ENCODE data around the gene YEATS4. TPM values are rescaled to one million over a fixed set of nuclear protein-coding genes. Genes with fewer than 3 reads are reported as not detected.

YEATS4 gene
- total RNA-seq, 1 experiment from 2014 or later, result 42.6 TPM

DNA sequence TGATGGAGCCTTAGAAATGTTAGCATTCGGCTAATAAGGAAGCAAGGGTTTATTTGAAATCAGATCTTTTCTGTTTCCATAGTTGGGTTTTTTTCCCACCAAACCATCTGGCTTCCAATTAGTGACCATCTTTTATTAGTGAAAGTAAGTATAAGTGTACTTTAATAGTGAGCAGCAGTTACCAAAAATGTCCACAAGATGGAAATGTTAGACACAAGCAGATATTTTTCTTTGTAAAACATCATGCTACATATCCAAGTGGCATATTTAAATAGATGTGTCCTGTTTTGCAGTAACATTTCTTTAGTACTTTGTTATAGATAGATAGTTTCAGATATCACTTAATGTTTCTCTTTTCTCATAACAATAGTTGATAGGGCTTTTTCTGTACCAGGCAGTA lies 28.8 kb downstream of the YEATS4 start:
- H3K4me3 ChIP-seq (ENCODE audit: low read depth, low read length), result no peak overlapping the region
- H3K4me1 Mint-ChIP-seq (ENCODE audit: low read depth, unreplicated experiment), result peaks cover 15% of the 10 kb centered on the region
- DNase-seq, result peak in 1 of 2 experiments; percentile 50
- H3K9me3 Mint-ChIP-seq (ENCODE audit: unreplicated experiment), result no peaks in the 10 kb centered on the region
- no peaks in the 10 kb centered on the region for H3K27me3 Mint-ChIP-seq (ENCODE audit: insufficient read depth, unreplicated experiment)
- no peak overlapping the region for H3K4me3 Mint-ChIP-seq (ENCODE audit: unreplicated experiment)
- peaks cover 34% of the 10 kb centered on the region for H3K4me1 ChIP-seq
- TF ChIP-seq, protein P1, sequence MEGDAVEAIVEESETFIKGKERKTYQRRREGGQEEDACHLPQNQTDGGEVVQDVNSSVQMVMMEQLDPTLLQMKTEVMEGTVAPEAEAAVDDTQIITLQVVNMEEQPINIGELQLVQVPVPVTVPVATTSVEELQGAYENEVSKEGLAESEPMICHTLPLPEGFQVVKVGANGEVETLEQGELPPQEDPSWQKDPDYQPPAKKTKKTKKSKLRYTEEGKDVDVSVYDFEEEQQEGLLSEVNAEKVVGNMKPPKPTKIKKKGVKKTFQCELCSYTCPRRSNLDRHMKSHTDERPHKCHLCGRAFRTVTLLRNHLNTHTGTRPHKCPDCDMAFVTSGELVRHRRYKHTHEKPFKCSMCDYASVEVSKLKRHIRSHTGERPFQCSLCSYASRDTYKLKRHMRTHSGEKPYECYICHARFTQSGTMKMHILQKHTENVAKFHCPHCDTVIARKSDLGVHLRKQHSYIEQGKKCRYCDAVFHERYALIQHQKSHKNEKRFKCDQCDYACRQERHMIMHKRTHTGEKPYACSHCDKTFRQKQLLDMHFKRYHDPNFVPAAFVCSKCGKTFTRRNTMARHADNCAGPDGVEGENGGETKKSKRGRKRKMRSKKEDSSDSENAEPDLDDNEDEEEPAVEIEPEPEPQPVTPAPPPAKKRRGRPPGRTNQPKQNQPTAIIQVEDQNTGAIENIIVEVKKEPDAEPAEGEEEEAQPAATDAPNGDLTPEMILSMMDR (IDR thresholded peaks at IDR 0.05; ENCODE audit: insufficient read depth in 1 of 2, low read depth in 1 of 2, low read length in 1 of 2, severe bottlenecking in 1 of 2, unreplicated experiment in 1 of 2), result peak; percentile 43 to 70
- no peak overlapping the region for H3K27ac Mint-ChIP-seq (ENCODE audit: unreplicated experiment)
- no TSS peak for BruUV-seq (replicated peaks)
- ChIA-PET CTCF (interaction anchor here (0.6 to 1.7 kb wide), 3 partner anchors 30 to 182 kb away, joined by 3 to 5 read pairs (median 4); no protein-coding TSS in a partner anchor), POLR2A (no interaction called here)
- intact Hi-C loops (cut with micrococcal nuclease; ENCODE audit: unreplicated experiment), result loop anchor here (1.0 to 10.0 kb wide), 5 partner anchors 17 to 234 kb away; no protein-coding TSS in a partner anchor
- H3K9me3 ChIP-seq, result no peaks in the 10 kb centered on the region
- H3K27me3 ChIP-seq (replicated peaks; ENCODE audit: control insufficient read depth, insufficient read depth, low read length), result no peaks in the 10 kb centered on the region
- H3K36me3 Mint-ChIP-seq (ENCODE audit: insufficient read depth, unreplicated experiment), result peaks cover 26% of the 10 kb centered on the region
- H3K36me3 ChIP-seq (ENCODE audit: control insufficient read depth, insufficient read depth, low read length), result no peaks in the 10 kb centered on the region; the same call in 1 of the 2 replicates

DNA sequence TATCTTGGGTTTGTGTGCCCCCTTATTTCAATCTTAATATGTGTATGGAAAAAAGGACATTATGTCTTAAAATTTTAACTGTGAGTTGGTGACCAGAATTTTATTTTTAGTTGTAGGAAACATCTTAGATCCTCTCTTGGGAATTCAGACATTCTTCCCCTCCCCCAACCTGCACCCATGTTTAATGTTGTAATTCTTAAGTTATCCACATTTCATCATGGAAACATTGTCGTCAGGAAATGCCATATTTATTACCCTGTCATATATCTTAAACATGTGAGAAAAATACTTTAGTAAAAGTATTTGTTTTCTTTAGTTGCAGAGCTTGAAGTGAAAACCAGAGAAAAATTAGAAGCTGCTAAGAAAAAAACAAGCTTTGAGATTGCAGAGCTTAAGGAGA lies 30.3 kb downstream of the YEATS4 start:
- CTCF ChIA-PET, result no interaction called here
- POLR2A ChIA-PET, result no interaction called here

DNA sequence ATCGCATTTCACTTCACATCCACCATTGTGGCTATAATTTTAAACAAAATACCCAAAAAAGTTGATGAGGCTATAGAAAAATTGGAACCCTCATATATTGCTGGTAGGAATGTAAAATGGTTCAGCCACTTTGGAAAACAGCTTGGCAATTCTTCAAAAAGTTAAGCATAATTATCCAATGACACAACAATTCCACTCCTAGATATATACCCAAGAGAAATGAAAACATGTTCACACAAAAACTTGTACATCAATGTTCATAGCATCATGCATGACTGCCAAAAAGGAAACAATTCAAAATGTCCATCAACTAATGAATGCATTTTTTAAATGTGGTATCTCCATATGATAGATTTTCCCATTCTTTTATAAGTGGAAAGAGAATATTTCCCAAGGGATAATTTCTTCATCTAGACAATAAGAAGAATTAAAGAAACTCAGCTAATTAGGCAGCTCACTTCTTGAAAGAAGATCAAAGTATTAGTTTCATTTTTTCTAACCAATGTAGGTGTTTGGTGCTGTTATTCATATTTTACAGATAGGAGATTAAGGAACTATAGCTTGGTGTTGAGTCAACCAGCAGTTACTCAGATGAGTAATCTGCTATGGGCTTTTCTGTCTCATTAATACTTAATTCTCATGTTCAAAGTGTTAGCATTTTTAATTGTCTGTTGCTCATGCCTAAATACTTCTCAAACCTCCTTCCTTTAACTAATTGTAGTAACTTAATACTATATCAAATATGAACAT lies 32.8 kb downstream of the YEATS4 start:
- CTCF ChIA-PET, result interaction anchor here (1.2 kb wide), 1 partner anchor 179 kb away, joined by 4 read pairs; no protein-coding TSS in a partner anchor
- peaks cover 11% of the 10 kb centered on the region for H3K9me3 ChIP-seq
- no peak overlapping the region for H3K4me3 Mint-ChIP-seq (ENCODE audit: unreplicated experiment)
- H3K27ac Mint-ChIP-seq (ENCODE audit: unreplicated experiment), result no peak overlapping the region
- H3K9me3 Mint-ChIP-seq (ENCODE audit: unreplicated experiment), result peaks cover 19% of the 10 kb centered on the region
- peaks cover 38% of the 10 kb centered on the region for H3K36me3 Mint-ChIP-seq (ENCODE audit: insufficient read depth, unreplicated experiment)
- no TSS peak for BruUV-seq (replicated peaks)
- no peak overlapping the region for H3K4me3 ChIP-seq (ENCODE audit: low read depth, low read length)
- no peaks in the 10 kb centered on the region for H3K27me3 Mint-ChIP-seq (ENCODE audit: insufficient read depth, unreplicated experiment)
- TF ChIP-seq, protein P1 (IDR thresholded peaks at IDR 0.05; ENCODE audit: insufficient read depth in 1 of 2, low read depth in 1 of 2, low read length in 1 of 2, severe bottlenecking in 1 of 2, unreplicated experiment in 1 of 2), result no peak
- no peak for DNase-seq
- no peaks in the 10 kb centered on the region for H3K27me3 ChIP-seq (replicated peaks; ENCODE audit: control insufficient read depth, insufficient read depth, low read length)
- intact Hi-C loops (cut with micrococcal nuclease; ENCODE audit: unreplicated experiment), result no loop called here
- no peaks in the 10 kb centered on the region; the same call in 1 of the 2 replicates for H3K36me3 ChIP-seq (ENCODE audit: control insufficient read depth, insufficient read depth, low read length)
- POLR2A ChIA-PET, result no interaction called here
- peaks cover 8% of the 10 kb centered on the region for H3K4me1 ChIP-seq
- H3K4me1 Mint-ChIP-seq (ENCODE audit: low read depth, unreplicated experiment), result no peaks in the 10 kb centered on the region

More for the DNA sequence above, 30.3 kb downstream of the YEATS4 start:
- TF ChIP-seq, protein P1 (IDR thresholded peaks at IDR 0.05; ENCODE audit: insufficient read depth in 1 of 2, low read depth in 1 of 2, low read length in 1 of 2, severe bottlenecking in 1 of 2, unreplicated experiment in 1 of 2), result no peak
- H3K27me3 ChIP-seq (replicated peaks; ENCODE audit: control insufficient read depth, insufficient read depth, low read length), result no peaks in the 10 kb centered on the region
- Mint-ChIP-seq H3K9me3 (ENCODE audit: unreplicated experiment) (no peaks in the 10 kb centered on the region), H3K27me3 (ENCODE audit: insufficient read depth, unreplicated experiment) (no peaks in the 10 kb centered on the region), H3K4me1 (ENCODE audit: low read depth, unreplicated experiment) (peaks cover 9% of the 10 kb centered on the region), H3K36me3 (ENCODE audit: insufficient read depth, unreplicated experiment) (peaks cover 33% of the 10 kb centered on the region), H3K27ac (ENCODE audit: unreplicated experiment) (no peak overlapping the region), H3K4me3 (ENCODE audit: unreplicated experiment) (no peak overlapping the region)
- H3K36me3 ChIP-seq (ENCODE audit: control insufficient read depth, insufficient read depth, low read length), result no peaks in the 10 kb centered on the region; the same call in 1 of the 2 replicates
- no TSS peak for BruUV-seq (replicated peaks)
- no peak overlapping the region for H3K4me3 ChIP-seq (ENCODE audit: low read depth, low read length)
- no peak for DNase-seq
- peaks cover 21% of the 10 kb centered on the region for H3K4me1 ChIP-seq
- intact Hi-C loops (cut with micrococcal nuclease; ENCODE audit: unreplicated experiment), result loop anchor here (2.0 to 10.0 kb wide), 2 partner anchors 99 to 235 kb away; no protein-coding TSS in a partner anchor
- H3K9me3 ChIP-seq, result no peaks in the 10 kb centered on the region

Data from Caco-2 (cell line).